ENCODE measurements around the gene AUTS2.

AUTS2 gene

DNA sequence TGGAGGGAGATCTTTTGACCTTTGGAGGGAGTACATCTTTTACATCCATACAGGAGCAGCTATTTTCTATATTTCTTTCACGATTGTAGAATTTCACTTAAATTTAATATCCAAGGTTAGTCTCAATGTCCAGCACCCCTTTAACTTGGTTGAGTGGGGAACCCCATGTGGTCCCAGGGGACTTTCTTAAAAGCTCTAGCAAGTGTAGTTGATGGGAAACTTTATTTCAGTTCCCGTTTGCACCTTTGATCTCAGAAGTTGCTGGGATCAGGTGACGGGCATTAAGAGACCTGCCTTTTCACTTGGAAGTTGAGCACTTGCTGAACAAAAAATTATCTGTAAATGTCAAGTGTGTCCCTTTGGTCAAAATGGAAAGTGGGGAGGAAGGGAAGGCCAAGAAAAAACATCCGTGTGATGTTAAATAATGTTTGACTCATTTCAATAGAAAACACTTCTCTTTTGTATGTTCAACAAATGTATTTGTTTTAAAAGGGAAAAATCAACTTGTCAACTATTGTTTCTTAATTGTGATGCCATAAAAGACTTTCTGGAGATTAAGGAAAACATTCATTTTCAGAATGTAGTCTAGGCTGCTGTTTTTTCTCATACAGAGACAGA, 1163.5 kb downstream of the AUTS2 start:
- no peak for DNase-seq

DNA sequence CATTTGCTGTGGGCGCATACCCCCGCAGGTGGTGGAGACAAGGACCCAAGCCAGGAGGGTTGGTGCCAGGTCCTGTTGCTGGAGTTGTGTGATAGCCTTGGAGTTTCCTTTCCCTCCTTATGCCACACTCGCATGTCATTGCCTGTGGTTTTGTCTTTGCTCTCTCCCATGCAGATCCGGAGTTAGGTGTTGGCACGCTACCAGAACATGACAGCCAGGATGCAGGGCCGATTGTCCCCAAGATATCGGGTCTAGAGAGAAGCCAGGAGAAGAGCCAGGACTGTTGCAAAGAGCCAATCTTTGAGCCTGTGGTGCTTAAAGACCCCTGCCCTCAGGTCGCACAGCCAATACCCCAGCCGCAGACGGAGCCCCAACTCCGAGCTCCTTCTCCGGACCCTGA, 1164.4 kb downstream of the AUTS2 start:
- DNase-seq, result no peak

DNA sequence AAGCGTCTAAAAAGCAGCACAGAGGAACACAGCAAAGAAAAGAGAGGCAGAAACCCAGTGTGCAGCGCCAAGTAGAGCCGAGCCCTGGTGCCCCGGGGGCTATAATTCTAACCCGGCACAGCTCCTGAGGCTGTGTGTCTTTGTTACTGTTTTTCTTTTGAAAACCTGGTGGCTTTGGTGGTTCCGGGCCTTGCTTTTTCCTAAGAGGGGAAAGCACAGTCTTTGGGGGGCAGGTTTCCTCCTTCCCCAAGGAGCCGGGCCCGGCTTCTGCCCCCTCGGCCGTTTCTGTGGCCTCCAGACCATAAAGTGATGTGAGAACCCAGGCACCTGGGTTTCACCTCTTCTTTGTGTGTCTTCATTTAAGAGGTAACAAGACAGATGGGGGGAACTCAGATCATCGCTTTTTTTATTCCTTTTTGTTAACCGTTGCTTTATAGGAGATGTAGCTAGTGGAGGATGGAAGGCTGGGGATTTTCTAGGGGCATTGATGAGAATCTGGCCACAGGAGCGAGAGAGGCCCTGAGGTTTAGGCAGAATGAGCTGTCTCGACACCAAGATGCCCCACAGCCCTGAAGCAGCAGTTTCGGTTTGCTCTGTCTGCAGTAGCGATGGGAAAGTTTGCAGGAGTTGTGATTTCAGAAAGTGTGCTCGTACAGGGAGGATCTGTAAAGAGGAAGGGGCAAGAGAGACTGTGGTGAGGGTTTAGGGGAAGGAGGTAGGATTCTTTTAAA, 1165.9 kb downstream of the AUTS2 start:
- DNase-seq, result no peak

DNA sequence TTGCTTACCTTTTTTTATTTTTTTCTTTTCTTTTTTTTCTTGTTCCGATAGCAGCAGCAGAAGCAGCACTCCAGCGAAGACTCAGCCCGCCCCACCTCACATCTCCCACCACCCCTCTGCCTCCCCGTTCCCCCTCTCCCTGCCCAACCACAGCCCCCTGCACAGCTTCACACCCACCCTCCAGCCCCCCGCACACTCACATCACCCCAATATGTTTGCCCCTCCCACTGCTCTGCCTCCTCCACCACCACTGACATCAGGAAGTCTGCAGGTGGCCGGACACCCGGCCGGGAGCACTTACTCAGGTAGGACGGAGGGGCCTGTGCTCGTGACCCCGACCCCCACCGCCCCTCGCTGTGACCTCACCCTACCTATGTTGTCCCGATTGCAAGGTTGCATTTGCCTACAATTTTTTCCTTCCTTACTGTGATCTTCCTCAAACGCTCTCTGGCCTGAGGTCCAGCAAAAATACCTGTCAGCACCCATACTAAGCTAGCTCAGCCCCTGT, 1166.5 kb downstream of the AUTS2 start:
- no peak for DNase-seq

DNA sequence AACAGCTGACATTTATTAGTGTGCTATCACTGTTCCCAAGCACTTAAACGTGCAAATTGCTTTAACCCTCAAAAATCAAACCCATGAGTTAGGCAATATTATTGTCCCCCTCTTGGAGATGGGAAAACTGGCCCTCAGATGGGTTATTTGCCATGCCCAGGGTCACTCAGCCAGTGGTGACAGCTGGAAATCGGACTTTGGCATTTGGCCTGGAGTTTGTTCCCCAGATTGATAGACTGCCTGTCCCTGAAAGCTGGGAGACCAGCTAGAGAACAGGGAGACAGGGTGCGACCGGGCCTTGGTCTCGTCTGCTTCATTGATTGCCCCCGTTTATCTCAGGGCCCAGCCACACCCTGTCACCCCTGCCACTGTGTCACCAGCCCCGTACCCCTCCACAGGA, 1167.4 kb downstream of the AUTS2 start:
- no peak for DNase-seq

DNA sequence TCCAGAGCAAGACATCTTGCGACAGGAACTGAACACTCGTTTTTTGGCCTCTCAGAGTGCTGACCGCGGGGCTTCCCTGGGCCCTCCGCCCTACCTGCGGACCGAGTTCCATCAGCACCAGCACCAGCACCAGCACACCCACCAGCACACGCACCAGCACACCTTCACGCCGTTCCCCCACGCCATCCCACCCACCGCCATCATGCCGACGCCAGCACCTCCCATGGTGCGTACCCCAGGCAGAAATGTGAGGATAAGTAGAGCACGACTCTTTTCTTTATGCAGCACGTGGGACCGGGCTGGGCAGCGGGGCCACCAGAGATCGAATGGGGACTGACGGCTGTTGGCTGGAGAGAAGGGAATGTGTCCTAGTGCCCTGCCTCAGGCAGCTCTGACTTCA, 1167.8 kb downstream of the AUTS2 start:
- DNase-seq, result no peak

DNA sequence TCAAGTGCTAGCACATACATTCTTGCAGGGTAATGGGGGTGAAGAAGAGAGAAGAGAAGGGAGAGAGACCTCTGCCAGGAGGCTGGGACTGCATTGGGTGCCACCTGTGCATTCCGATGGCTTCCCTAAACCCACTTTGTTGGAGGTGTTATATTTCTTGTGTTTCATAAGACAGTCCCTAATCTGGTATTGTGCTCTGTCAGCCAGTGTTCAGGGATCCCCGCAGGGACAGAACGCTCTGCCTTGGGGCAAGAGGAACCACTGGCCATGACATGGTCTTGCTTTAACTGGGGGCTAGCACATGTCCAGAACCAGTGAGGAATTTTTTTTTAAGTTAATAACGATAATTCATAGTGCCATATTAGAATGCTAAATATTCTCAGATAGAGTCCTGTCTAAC, 1168.4 kb downstream of the AUTS2 start:
- no peak for DNase-seq

DNA sequence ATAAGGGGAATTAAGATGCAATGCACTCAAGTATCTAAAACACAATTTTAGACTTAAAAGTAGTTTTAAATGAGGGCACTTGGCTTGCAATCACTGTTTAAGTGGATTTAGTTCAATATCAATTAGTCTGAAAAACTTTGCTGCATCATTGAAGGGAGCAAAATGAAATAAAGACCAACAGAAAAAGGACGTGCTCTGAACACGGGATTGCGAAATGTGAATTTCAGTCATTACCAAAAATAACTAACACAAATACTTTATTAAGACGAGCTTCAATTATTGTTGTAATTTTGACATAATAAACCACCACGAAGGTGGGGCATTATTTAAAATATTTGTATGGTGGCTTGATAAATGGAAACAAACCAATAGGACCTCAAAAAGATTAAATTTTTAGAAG, 1171.9 kb downstream of the AUTS2 start:
- DNase-seq, result no peak

DNA sequence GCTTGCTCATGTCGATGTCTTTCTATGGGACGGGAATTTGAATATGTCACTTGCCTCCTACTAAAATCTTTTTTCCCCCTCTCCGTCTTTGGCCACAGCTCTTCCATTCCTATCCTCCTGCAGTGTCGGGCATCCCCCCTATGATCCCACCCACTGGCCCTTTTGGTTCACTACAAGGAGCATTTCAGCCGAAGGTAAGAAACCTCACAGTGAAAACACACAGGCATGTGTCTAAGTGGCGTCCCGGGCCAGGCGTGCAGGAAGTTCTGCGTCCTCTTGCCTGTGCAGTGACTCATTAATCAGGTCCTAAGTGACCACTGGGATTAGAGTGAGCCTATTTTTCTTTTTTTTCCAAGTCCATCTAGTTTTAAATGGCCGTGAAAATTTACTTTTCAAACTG, 1173.2 kb downstream of the AUTS2 start:
- no peak for DNase-seq

DNA sequence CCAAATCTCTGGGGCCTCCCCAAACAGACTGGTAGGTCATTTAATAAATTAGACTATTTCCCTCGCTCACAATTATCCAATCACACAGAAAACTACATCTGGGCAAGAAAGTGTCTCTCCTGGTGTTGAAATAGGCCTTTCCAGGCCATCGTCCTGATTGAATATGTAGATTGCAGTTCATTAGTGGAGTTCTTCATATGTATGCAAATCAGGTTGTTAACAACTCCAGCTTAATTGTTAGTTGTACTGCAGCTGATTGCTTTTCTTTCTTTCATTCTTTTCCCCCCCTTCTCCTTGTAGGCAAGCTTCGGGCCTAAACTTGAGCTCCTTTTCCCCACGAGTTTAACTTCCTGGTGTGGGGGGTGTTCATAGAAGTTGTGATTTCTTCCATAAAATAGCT, 1174.6 kb downstream of the AUTS2 start:
- DNase-seq, result no peak

DNA sequence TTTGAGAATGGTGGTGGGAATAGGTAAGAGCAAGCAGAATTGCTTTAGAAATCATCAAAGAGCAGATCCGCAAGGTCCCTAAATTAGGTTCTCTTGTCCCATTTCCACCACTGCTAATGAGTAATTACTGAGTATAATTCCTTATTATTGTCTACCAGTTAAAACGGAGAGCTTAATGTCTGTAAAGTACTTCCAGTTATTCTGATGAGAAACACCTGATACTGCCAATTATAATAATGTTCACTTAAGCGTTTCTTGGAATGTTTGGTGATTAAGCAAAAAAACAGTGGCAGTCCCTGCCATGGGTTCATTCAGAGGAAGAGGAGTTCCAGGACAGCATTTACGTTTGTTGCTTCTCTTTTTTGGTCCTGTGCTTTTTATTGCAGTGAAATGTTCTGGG, 1175.1 kb downstream of the AUTS2 start:
- DNase-seq, result no peak

DNA sequence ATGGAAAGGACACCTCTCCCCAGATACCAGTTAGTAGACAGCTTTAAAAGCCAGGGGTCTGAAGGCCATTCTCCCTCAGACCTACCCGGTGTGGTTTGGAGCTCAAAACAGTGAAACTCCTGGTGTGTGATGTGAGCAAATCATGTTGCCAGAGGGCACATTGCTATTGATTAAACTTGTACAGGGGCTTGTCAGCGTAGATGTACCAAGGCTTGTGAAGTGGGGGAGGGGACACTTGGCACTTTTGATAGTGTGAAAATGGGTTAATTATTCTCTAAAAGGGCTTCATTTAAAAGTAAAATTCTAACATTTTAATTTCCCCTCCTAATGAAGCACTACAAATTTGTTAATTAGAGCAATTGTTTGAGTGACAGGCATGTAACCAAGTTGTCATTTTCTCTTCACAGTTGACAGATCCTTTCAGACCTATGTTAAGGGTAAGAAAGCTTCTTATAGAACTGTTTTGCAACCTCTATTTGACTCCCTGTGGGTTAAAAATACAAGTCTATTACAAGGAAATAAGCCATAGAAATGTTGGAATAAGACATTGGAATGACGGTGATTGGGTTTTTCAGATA, 1176.8 kb downstream of the AUTS2 start:
- DNase-seq, result no peak

DNA sequence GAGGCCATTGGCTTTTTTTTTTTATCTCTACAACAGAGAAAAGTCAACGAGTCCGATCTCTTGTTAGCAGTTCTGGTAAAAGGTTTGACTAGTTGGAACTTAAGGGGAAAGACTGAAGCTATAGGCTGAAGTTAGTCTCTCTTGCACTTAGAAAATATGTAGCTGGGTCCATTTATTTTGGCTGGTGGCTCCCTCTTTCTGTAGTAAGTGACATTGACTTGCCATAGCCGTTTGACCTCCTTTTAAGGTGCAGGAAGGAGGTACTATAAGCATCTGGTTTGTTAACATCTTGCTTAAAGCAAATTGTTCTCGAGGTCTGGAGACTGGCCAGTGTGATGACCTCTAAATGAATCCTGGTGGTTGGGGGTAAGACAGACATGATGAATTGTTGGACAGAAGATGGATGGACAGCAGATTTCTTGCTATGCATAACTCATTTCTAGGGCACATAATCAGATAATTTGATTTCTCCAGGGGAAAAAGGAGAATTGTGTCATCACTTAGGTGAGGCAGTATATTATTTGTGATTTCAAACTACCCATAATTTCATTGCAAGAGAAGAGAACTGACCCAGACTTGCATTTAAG, 1177.4 kb downstream of the AUTS2 start:
- no peak for DNase-seq

DNA sequence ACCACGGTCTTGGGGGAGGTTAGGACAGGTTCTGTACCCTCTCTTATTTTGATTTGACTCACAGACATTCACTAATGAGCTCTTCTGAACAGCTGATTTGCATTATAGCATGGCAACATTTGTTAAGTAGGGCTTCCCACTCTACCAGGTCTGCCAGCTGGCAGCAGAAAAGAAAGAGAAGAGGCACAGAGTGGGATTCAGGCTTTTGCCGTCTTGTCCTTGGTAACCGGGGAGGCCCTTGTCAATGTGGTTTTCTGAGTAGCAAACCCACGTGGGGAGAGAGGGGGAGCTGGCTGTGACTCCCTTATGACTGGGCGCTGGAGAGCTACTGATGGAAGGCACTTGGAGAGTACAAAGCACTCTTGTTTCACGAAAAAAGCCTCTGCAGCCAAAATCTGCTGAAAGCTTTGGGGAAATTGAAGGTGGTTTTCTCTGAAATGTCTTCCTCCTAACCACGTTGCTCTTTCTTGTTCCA, 1178.4 kb downstream of the AUTS2 start:
- DNase-seq, result no peak

DNA sequence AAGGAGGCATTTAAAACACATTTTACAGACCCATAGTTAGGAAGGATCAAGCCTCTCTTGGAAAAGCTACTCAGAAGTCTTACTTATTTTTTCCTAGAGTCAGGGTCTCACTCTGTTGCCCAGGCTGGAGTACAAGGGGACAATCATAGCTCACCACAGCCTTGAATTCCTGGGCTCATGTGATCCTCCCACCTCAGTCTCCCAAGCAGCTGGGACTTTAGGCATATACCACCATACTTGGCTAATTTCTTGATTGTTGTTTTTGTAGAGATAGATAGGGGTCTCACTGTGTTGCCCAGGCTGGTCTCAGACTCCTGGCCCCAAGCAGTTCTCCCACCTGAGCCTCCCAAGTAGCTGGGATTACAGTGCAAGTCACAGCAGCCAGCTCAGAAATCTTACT, 1179.0 kb downstream of the AUTS2 start:
- no peak for DNase-seq

DNA sequence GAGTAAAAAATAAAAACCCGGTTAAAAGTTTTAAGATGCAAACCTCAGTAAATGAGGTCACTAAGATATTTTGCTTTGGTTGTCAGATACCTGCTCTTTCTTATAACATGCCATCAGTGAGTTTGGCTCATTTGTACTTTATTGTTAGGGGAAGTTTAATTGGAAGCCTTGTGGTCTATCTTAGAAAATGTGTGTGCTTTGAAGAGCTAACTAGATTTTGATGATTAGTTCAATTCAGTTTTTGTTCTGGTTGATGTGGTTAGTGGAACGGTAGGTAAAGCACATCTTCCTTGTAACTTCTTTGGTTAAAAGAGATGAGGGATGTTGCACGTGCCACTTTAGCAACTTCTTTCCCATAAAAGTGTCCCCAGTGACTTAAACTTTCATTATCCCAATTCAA, 1180.3 kb downstream of the AUTS2 start:
- no peak for DNase-seq

DNA sequence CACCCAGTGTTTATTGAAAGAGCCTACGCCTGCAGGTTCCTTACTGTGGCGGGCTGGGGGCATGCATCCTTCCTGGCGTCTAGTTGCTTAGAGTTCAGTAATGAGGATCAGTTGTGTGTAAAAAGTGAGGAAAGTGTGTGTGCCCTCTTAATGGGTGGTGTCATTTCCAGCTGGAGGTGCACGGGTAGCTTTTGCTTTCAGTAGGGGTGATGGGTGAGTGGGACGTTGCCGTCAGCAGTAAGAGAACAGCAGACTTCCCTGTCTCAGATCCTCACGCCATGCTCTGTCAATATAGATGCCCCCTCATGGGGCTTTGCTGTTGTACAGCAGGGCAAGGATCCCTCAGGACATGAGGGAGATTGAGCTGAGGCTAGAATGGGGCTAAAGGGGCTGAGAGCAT, 1181.0 kb downstream of the AUTS2 start:
- no peak for DNase-seq

DNA sequence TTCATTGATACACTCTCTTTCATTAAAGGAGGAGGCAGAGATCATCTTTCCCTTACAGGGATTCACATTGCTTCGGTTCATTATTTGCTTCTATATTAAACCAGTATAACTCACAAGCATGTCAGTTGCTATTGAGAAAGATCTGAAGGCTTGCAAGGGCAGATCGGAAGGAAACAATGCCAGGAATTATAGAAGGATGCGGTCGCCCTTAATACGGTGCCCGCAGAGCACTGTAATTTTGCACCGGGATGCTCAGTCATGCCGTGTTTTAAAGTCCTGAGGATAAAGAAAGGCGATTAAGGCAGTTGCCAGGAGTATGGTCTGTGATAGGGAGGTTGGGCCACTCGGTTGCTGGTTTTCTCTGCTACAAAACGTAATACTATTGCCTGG, 1183.6 kb downstream of the AUTS2 start:
- DNase-seq, result no peak

DNA sequence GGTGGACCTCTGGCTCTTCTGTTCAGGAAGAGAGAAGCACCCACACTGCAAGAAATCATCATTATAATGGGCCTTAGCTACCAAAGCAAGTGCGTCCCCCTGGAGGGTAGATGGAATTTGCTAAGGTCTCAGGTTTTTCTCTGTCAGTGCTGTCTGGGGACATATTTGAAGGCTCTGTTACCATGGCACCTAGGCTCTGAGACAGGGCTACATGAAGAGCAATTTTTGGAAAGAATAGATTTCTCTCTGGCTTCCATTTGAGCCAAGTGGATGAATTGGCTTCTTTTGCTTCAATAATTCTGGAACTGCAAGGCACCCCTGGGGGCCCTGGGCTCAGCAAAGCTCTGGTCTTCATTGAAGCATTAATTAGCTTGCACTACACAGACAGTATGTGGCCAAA, 1184.5 kb downstream of the AUTS2 start:
- DNase-seq, result no peak

DNA sequence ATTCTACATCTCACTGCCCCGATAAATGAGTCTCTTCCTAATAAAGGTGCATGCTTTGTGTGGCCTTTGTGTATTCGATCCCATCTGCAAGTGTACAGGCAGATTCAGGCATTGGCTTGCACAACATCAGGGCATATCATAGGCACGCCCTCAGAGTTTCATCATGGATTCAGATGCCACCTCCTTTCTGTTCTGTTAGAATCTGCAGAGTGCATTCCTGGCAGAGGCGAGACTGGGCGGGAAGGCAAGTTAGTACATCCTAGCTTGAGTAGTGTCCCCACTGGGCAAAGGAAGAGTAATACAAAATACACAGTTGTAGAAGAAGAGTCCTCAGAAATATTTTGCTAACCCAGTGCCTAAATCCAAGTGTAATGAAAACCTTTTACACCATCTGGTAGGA, 1187.2 kb downstream of the AUTS2 start:
- no peak for DNase-seq

DNA sequence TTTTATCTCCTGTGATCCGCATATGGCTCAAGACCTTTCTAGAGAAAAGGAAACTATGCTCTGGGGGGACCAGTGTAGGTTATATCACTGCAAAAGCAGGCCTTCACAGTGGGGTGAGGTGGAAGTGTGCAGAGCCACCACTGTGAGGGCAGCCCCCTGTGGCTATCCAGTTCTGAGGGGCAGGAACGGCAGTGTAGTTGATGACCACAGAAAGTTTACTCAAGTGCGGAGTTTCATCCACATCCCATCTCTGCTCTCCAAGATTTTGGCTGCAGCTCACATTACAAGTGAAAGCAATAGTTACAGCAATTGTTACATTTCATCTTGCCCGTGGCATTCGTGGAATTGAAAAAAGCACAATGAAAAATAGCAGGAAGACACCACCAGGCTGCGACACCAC, 1187.8 kb downstream of the AUTS2 start:
- no peak for DNase-seq

DNA sequence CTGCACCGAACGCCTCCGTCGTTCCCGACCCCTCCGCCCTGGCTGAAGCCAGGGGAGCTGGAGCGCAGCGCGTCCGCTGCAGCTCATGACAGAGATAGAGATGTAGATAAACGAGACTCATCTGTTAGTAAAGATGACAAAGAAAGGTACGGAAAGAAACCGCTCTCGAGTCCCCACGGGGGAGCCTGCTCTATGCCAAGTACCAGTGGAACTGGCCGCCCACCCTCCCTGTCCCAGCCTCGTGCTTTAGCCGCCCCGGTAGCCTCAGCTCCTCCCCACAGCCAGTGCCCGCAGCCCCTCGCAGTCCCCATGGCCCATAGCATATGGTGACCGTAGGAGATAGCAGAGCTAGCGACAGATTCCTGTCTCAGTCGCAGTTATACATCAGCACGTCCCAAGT, 1189.0 kb downstream of the AUTS2 start:
- DNase-seq, result no peak

DNA sequence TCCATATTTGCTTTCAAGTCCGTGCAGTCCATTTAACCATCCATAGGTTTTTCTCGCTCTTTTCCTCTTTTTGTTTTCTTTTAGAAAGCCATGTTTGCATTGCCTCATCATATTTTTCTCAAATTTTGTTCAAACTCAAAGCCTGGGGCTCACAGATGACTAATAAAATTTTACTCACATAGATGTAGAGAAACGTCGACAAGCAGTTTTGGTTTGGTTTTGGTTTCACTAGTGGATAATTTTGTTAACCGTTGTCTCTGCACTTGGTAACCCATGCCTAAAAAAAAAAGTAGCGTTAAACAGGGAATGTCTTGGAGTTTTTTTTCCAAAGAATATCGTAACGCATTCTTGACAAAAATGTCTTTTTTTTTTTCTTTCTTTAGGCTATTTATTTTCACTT, 1189.5 kb downstream of the AUTS2 start:
- DNase-seq, result no peak

DNA sequence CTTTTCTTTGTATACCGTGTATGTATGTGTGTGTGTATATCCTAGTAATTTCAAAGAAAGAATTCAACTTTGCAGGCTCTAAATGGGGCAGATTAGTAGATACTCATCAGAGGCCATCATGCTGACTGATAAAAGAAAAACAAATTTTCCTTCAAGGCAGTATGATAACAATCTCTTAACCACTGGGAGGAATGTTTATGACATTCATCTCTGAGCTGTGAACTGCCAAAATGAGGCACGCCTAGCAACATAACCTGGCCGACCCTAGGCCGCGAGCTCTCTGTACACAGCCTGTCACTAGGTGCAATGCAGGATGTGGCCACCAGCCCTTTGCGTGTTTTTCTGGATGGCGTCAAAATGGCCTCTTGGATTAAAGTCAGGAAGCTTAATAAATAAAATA, 1190.0 kb downstream of the AUTS2 start:
- DNase-seq, result peak; percentile 50

Data from CD4-positive, alpha-beta T cell treated with Interleukin-15 for 1 hour (primary cell).